GF-D8 (cell line): ENCODE results near the gene GSTK1.

Experiments used
- DNase-seq: peaks from one replicate; lab custom pipeline; 2025; lab: John Stamatoyannopoulos, UW

The GSTK1 gene

DNA sequence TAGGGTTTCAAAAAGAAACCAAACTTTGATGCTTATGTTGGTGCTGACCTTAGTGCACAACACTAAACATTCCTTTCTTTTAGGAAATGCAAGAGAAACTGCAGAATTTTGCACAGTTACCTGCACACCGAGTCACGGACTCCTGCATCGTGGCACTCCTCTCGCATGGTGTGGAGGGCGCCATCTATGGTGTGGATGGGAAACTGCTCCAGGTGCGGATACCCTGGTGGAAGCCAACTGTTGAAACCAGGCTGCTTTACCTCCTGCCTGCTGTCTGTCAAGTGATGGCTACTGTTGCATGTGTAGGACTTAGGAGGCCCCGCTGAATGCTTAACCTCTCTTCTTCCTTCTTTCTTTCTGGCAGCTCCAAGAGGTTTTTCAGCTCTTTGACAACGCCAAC is 36.6 kb downstream of the GSTK1 start:
- DNase-seq = no peak

GRCh38 chr7:143300959-143301935 is 38.0 kb downstream of the GSTK1 start:
- peak; percentile 92 for DNase-seq

DNA sequence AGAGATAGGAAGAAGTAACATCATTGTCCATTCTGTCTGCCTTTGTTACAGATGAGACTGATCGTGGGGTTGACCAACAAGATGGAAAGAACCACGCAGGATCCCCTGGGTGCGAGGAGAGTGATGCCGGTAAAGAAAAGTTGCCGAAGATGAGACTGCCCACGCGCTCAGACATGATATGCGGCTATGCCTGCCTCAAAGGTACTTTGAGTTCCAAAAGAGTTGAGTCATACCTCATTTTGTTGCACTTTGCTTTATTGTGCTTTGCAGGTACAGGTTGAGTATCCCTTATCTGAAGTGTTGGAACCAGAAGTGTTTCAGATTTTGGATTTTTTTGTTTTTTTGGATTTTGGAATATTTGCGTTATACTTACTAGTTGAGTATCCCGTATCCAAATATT is 40.5 kb downstream of the GSTK1 start:
- no peak for DNase-seq

DNA sequence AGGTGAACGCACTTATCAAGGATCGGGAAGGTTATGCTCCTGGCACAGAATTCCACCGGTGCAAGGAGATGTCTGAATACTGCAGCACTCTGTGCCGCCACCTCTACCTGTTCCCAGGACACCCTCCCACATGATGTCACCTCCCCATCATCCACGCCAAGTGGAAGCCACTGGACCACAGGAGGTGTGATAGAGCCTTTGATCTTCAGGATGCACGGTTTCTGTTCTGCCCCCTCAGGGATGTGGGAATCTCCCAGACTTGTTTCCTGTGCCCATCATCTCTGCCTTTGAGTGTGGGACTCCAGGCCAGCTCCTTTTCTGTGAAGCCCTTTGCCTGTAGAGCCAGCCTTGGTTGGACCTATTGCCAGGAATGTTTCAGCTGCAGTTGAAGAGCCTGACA is 41.7 kb downstream of the GSTK1 start:
- DNase-seq = no peak

GRCh38 chr7:143305423-143306070 is 42.3 kb downstream of the GSTK1 start:
- DNase-seq = peak; percentile 5

DNA sequence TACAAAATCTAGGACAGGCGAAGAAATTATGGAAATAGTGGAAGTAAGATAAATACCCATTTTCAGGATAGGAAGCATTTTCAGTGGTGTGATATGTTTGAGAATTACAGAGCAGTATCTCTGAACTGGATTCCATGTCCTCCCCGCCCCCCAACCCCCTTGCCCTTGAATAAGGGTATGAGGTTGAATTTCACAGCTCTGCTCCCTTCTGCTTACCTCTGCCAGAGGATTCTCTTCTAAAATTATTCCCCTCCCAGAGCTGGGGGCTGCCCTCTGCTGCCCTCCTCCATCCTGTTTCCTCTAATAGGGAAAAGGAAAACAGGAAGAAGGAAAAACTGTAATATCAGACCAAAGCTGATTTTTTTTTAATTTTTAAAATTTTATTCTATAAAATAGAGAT is 45.4 kb downstream of the GSTK1 start:
- DNase-seq = no peak

- DNase-seq = no peak
These were observed 50.9 kb downstream of the GSTK1 start for GRCh38 chr7:143314127-143314526.

DNA sequence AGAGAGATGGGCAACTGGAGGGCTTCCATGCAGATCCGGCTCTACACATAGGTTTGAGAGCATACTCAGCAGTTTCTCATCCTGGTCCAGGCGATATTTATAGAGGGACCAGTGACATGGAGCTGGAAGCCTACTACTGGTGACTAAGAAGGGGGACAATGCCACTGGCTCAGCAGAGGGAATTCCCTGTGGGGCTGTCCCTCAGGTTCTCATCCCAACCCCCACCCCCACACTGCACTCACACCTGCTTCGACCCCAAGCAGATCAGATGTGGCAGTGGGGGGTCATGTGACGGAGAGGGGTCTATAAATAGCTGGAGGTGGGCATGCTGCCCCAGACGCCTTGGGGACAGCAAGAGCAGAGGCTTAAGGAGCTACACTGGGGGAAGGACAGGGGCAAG is 52.5 kb downstream of the GSTK1 start, which contains the start of gene CLCN1:
TSS of gene CLCN1 (plus strand) at position 336 of the 400 bp plus-strand sequence. CDS start 102 bp downstream, outside the sequence.
- DNase-seq = no peak

GRCh38 chr7:143316492-143316891 is 53.3 kb downstream of the GSTK1 start:
- peak; percentile 43 for DNase-seq

GRCh38 chr7:143318661-143319060 is 55.4 kb downstream of the GSTK1 start:
- no peak for DNase-seq
